ENCODE measurements around the gene VTN. TPM values are rescaled to one million over a fixed set of nuclear protein-coding genes. Genes with fewer than 3 reads are reported as not detected.

VTN gene
- total and polyA plus RNA-seq, 2 donors from 2014 or later: 0.98 to 3.5 TPM

- Histone ChIP-seq H3K27ac (ENCODE audit: low read depth in 2 of 2, low read length in 2 of 2) (no peak within 1 kb of the TSS), H3K9me3 (ENCODE audit: control insufficient read depth in 2 of 3, insufficient read depth in 1 of 3, low read length in 3 of 3) (no peaks in the 10 kb centered on the region), H3K4me3 (ENCODE audit: low read length in 3 of 3) (peak within 1 kb of the TSS; percentile 58 to 71 (median 60)), H3K9ac (ENCODE audit: low read length in 3 of 3) (peak within 1 kb of the TSS; percentile 11 to 59 (median 38)), H3K36me3 (ENCODE audit: control insufficient read depth in 2 of 3, insufficient read depth in 3 of 3, low read length in 3 of 3) (no peaks in the 10 kb centered on the region), H3K27me3 (ENCODE audit: control insufficient read depth, insufficient read depth, low read length) (no peaks in the 10 kb centered on the region), H3K4me1 (ENCODE audit: control insufficient read depth in 2 of 3, insufficient read depth in 2 of 3, low read depth in 1 of 3, low read length in 3 of 3) (peaks cover 0 to 12% (median 3%) of the 10 kb centered on the region in 3 donors)
- FAIRE-seq: peak; percentile 60
- peak; percentile 97 to 99 (median 98) for DNase-seq
- no peak for TF ChIP-seq CTCF (IDR thresholded peaks at IDR 0.05; ENCODE audit: borderline replicate concordance, extremely low read depth, insufficient read depth)
- intact Hi-C loops (cut with DNase I): no loop called here
These were observed 51.1 kb downstream of the VTN start, which contains the start of gene TMEM97 for GRCh38 chr17:28318759-28319597. TSS of gene TMEM97 (plus strand) at chr17:28319200. CDS start at chr17:28319240, 40 bp downstream.

GRCh38 chr17:28317966-28318758 is 51.9 kb downstream of the VTN start:
- Histone ChIP-seq H3K36me3 (ENCODE audit: control insufficient read depth in 2 of 3, insufficient read depth in 3 of 3, low read length in 3 of 3) (no peaks in the 10 kb centered on the region), H3K4me1 (ENCODE audit: control insufficient read depth in 2 of 3, insufficient read depth in 2 of 3, low read depth in 1 of 3, low read length in 3 of 3) (peaks cover 0 to 12% (median 3%) of the 10 kb centered on the region in 3 donors), H3K9ac (ENCODE audit: low read length in 3 of 3) (peak overlapping the region in 1 of 3 donors; percentile 35), H3K4me3 (ENCODE audit: low read length in 3 of 3) (peak overlapping the region; percentile 58 to 71 (median 60)), H3K9me3 (ENCODE audit: control insufficient read depth in 2 of 3, insufficient read depth in 1 of 3, low read length in 3 of 3) (no peaks in the 10 kb centered on the region), H3K27ac (ENCODE audit: low read depth in 2 of 2, low read length in 2 of 2) (no peak overlapping the region), H3K27me3 (ENCODE audit: control insufficient read depth, insufficient read depth, low read length) (no peaks in the 10 kb centered on the region)
- no peak for FAIRE-seq
- no peak for TF ChIP-seq CTCF (IDR thresholded peaks at IDR 0.05; ENCODE audit: borderline replicate concordance, extremely low read depth, insufficient read depth)
- intact Hi-C loops (cut with DNase I): no loop called here
- DNase-seq: peak in 4 of 5 donors; percentile 30 to 74 (median 42)

Small RNA genes lying within 50 kb of the gene (microRNA-seq; reads per million reads assigned to microRNA genes)
- not detected for gene MIR4723

Other genes with a start within 250 kb of the VTN start
- 11.6 TPM for gene TMEM97, start 51.1 kb downstream of the VTN start, total RNA-seq
- gene TMEM97, start 51.1 kb downstream of the VTN start, polyA plus RNA-seq (ENCODE audit: insufficient read depth, low read depth, low replicate concordance): 10.2 TPM
- gene IFT20, start 34.8 kb downstream of the VTN start, total RNA-seq: 37.5 TPM
- 52.6 TPM for gene IFT20, start 34.8 kb downstream of the VTN start, polyA plus RNA-seq (ENCODE audit: insufficient read depth, low read depth, low replicate concordance)
- 83.9 TPM for gene TNFAIP1, start 34.5 kb downstream of the VTN start, total RNA-seq
- 28.9 TPM for gene TNFAIP1, start 34.5 kb downstream of the VTN start, polyA plus RNA-seq (ENCODE audit: insufficient read depth, low read depth, low replicate concordance)
- 84.9 TPM for gene POLDIP2, start 12.8 kb downstream of the VTN start, total RNA-seq
- 174 TPM for gene POLDIP2, start 12.8 kb downstream of the VTN start, polyA plus RNA-seq (ENCODE audit: insufficient read depth, low read depth, low replicate concordance)
- gene SEBOX, start 5.1 kb downstream of the VTN start, total RNA-seq: not detected
- not detected for gene SEBOX, start 5.1 kb downstream of the VTN start, polyA plus RNA-seq (ENCODE audit: insufficient read depth, low read depth, low replicate concordance)
- gene SARM1, start 1.4 kb upstream of the VTN start, total RNA-seq: 23.8 TPM
- 10.4 TPM for gene SARM1, start 1.4 kb upstream of the VTN start, polyA plus RNA-seq (ENCODE audit: insufficient read depth, low read depth, low replicate concordance)
- gene SLC46A1, start 35.9 kb upstream of the VTN start, total RNA-seq: 14.7 TPM
- gene SLC46A1, start 35.9 kb upstream of the VTN start, polyA plus RNA-seq (ENCODE audit: insufficient read depth, low read depth, low replicate concordance): 9.7 TPM
- 1.1 TPM for gene SLC13A2, start 103.3 kb upstream of the VTN start, total RNA-seq
- 69.0 TPM for gene SLC13A2, start 103.3 kb upstream of the VTN start, polyA plus RNA-seq (ENCODE audit: insufficient read depth, low read depth, low replicate concordance)
- gene FOXN1, start 136.0 kb upstream of the VTN start, total RNA-seq: not detected
- not detected for gene FOXN1, start 136.0 kb upstream of the VTN start, polyA plus RNA-seq (ENCODE audit: insufficient read depth, low read depth, low replicate concordance)
- gene UNC119, start 182.3 kb upstream of the VTN start, total RNA-seq: 19.0 TPM
- 60.7 TPM for gene UNC119, start 182.3 kb upstream of the VTN start, polyA plus RNA-seq (ENCODE audit: insufficient read depth, low read depth, low replicate concordance)
- 75.0 TPM for gene PIGS, start 201.2 kb upstream of the VTN start, total RNA-seq
- gene PIGS, start 201.2 kb upstream of the VTN start, polyA plus RNA-seq (ENCODE audit: insufficient read depth, low read depth, low replicate concordance): 60.6 TPM
- gene ALDOC, start 206.6 kb upstream of the VTN start, total RNA-seq: 7.1 TPM
- gene ALDOC, start 206.6 kb upstream of the VTN start, polyA plus RNA-seq (ENCODE audit: insufficient read depth, low read depth, low replicate concordance): 21.9 TPM
- gene SPAG5, start 228.7 kb upstream of the VTN start, total RNA-seq: 7.4 TPM
- 123 TPM for gene SPAG5, start 228.7 kb upstream of the VTN start, polyA plus RNA-seq (ENCODE audit: insufficient read depth, low read depth, low replicate concordance)
- gene RSKR, start 243.9 kb upstream of the VTN start, total RNA-seq: 10.2 TPM
- 4.1 TPM for gene RSKR, start 243.9 kb upstream of the VTN start, polyA plus RNA-seq (ENCODE audit: insufficient read depth, low read depth, low replicate concordance)